HG02610 (cell line): ENCODE results near the gene SHOX.

Experiments
- ATAC-seq: cut with Tn5 transposase; IDR thresholded peaks from one replicate; pipeline ENCODE4 v1.9.1; 2021; ENCODE audit warnings: mild to moderate bottlenecking, moderate library complexity; ENCODE audit not compliant: unreplicated experiment

Gene SHOX

GRCh38 chrX:663841-664240, 33.2 kb downstream of the SHOX start:
- ATAC-seq = no peak

DNA sequence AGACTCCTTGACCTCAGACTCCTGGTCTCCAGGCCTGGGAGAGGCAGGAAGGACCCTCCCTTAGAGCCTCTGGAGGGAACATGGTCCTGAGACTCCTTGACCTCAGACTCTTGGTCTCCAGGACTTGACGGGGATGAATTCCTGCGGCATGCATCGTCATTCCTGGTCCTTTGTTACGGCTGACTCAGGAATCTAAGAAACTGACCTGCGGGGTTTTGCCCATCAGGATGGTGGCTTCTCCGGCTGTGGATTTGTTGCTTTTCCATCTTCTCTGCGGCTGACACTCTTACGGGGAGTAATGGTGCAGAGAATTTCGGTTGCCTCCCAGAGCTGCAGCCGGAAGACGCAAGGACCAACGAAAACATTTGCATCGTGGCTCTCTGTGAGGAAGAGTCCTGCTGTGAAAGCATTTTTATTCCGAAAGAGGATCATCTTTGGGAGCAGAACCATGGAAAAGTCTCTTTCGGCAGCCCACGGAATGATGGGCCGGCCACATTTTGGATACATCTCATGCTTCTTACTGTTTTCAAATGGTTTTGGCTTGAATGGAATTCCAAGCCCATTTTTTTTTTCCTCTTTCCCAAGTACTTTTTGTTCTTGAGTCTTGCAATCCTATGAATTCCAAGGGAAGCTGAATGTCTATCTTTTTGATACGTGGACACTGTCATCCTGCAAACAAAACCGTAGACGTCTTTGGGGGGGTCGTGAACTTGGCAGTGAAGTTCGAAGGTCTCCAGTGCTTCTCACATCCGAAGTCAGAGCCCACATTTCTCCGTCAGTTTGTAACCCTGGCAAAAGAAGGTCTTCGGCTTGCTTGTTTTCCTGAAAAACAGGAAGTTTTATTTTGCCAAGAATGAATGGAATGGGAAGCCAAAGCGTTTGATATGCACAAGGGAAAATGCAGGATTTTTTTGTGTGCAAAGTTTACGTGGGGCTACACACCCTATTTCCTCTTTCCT, 36.5 kb downstream of the SHOX start:
- ATAC-seq = no peak

DNA sequence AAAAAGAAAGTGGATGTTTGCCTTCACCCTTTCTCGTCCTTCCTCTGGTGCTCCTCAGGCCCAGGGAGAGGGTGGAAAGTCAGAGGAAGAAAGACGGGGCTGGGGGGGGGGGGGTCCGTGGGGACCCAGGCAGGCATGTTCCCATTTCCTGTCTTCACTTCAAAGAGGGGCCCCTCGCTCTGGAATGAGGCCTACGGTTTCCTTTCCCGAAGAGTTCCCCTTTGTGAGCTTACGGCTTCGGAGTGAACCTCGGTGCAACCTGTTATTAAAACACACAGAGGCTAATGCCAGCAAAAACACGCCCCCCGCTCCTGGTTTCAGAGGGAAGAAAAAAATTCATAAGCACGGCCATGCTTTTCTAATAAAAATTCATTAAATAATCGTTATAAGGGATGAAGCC, 40.1 kb downstream of the SHOX start:
- no peak for ATAC-seq

GRCh38 chrX:672931-673330, 42.3 kb downstream of the SHOX start:
- no peak for ATAC-seq

DNA sequence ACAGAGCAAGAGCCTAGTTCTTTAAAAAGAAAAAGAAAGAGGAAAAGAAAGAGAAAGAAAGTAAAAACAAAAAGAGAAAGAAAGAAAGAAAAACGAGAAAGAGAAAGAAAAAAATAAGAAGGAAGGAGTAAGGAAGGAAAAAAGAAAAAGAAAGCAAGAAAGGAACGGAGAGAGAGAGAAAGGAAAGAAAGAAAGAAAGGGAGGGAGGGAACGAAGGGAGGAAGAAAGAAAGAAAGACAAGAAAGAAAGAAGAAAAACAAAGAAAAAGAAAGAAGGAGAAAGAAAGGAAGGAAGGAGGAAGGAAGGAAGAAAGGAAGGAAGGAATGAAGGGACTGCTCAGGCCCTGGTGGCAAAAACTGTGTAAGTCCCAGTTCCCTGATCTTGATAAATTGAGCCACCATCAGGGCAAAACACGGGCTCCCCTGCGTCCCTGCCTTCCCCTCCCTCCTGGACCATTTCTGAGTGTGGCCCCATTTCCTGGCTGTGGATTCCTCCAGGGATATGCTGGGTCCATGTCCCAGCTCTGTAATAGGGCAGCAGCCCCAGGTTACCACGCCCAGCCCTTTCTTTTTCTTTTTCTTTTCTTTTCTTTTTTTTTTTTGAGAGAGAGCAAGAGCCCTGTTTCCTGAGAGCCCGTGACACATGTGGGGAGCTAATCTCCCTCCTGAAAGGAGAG, 44.8 kb downstream of the SHOX start:
- no peak for ATAC-seq

DNA sequence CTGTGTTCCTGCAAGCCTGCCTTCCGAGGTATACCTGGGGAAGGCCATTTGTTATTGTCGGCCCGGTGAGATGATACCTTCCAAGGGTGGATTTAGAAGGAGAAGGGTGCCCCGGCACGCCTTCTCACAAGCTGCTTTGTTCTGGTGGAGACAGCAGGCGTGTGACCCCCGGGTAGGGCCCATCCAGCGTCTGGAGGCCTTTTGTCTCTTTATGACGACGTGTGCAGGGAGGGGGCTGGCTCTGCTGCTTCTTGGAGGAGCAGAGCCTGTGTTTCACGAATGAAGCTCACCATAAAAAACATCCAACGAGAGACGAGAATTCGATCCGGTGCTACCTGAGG, 45.3 kb downstream of the SHOX start:
- no peak for ATAC-seq

- no peak for ATAC-seq
Observed at GRCh38 chrX:677376-677775, 46.8 kb downstream of the SHOX start.

GRCh38 chrX:679291-679979, 48.8 kb downstream of the SHOX start:
- no peak for ATAC-seq

GRCh38 chrX:680062-680461, 49.5 kb downstream of the SHOX start:
- ATAC-seq = no peak

DNA sequence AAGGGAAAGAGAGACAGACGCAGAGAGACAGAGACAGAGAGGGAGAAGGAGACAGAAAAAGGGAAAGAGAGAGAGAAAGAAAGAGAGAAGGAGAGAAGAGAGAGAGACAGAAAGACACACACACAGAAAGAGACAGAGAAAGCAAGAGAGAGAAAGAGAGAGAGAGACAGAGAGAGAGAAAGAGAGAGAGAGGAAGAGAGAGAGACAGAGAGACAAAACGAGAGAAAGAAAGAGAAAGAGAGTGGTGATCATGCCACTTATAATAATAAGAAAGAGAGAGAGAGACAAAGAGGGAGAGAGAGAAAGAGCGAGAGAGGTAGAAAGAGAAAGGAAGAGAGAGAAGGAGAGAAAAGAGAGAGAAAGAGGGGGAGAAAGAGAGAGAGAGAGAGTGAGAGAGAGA, 51.4 kb downstream of the SHOX start:
- ATAC-seq = no peak

- no peak for ATAC-seq
Observed at GRCh38 chrX:682892-683291, 52.3 kb downstream of the SHOX start.

- no peak for ATAC-seq
Observed at GRCh38 chrX:683576-683975, 53.0 kb downstream of the SHOX start.

DNA sequence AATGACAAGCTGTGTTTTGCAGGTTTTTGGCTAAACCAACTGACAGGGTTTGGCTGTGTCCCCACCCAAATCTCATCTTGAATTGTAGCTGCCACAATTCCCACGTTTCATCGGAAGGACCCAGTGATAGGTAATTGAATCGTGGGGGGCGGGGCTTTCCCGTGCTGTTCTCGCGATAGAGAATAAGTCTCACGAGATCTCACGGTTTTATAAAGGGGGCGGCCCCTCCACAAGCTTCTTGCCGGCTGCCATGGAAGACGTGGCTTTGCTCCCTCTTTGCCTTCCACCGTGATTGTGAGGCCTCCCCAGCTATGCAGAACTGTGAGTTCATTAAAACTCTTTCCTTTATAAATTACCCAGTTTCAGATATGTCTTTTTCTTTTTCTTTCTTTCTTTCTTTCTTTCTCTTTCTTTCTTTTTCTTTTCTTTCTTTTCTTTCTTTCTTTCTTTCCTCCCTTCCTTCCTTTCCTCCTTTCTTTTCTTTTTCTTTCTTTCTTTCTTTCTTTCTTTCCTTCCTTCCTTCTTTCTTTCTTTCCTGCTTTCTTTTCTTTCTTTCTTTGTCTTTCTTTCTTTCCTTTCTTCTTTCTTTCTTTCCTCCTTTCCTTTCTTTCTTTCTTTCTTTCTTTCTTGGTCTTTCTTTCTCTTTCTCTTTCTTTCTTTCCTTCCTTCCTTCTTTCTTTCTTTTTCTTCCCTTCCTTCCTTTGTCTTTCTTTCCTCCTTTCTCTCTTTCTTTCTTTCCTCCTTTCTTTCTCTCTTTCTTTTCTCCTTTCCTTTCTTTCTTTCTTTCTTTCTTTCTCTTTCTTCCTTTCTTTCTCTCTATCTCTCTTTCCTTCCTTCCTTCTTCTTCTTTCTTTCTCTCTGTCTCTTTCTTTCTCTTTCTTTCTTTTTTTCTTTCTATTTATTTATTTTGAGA, 54.8 kb downstream of the SHOX start:
- no peak for ATAC-seq

- no peak for ATAC-seq
Observed at GRCh38 chrX:689983-690382, 59.4 kb downstream of the SHOX start.

DNA sequence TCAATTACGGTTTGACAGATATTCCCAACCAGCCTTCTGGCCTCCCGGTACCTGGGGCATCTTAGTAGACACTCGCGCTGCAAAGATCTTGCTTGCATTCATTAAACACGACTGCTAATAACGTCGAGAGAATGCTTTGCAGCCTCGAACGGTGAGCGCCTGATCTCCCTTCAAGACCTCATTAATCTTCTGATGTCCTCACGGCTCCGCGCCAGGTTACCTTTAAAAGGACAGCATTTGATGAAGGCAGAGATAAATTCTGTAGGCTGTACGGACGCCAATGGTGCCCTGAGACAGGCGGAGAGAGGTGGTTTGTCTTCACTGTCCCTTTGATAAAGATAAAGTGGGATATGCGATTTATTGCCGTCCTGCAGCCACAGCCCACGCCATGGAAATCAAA, 64.2 kb downstream of the SHOX start:
- ATAC-seq = no peak

DNA sequence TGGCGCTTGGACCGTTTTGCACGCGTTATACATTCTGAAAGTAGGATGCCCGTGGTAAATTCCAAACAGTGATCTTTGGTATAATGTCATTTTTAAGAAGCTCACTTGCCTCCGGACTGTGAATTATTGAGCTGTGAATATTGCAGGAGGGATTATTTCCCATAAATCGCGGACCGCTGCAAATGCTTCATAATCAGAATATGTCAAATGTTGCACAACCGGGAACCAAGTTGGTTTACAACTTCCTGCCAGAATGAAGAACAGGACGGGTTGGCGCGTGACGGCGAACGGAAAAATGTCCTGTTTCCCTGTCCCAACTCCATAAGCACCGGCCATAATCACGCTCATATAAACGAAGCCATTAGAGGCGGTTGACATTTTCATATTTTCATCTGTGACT, 67.6 kb downstream of the SHOX start:
- ATAC-seq = no peak

- no peak for ATAC-seq
Observed at GRCh38 chrX:700936-701335, 70.3 kb downstream of the SHOX start.

DNA sequence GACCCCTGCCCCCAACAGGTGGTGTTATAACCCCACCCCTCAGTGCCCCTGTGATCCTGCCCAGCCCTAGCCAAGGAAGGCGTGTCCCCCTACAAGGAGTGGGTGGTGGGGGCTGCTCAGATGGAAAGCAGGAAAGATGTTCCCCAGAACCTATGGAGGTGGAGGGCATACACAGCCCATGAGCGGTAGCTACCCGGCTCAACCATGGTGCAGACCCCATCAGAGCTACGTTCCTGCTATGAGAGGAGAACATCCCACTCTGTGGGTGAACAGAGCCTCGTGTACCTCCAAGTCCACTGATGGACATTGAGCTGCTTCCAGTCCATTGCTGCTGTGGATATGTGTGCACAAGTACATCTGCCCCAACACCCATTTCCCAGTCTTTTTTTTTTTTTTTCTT, 71.1 kb downstream of the SHOX start:
- ATAC-seq = no peak

GRCh38 chrX:703466-703865, 72.9 kb downstream of the SHOX start:
- ATAC-seq = no peak

DNA sequence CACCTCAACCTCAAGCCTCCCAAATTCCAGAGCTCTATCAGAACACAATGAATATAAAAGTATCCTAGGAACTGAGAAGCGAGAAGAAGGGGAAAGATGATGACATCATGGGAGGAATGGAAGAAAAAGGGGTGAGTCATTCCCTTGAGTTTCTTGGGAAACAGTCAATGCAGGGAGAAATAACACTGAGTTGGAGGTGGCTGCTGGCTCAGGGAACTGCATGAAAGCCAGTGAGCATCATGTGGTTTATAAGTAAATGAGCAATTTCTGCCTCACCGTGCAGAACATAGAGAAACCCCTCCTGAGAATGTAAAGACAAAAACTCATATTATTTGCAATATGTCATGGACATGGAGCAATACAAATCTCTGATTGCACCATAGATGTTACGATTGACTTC, 73.3 kb downstream of the SHOX start:
- ATAC-seq = no peak
